GM19463 (cell line): Measurements from ENCODE around the gene EVX1.

ENCODE experiments used
- ATAC-seq: cut with Tn5 transposase; IDR thresholded peaks from one replicate; pipeline ENCODE4 v1.9.1; 2021; ENCODE audit warnings: mild to moderate bottlenecking, moderate library complexity; ENCODE audit not compliant: unreplicated experiment

Gene EVX1

GRCh38 chr7:27204851-27205322 is 37.7 kb upstream of the EVX1 start:
- no peak for ATAC-seq

GRCh38 chr7:27205325-27206280 is 37.0 kb upstream of the EVX1 start:
- no peak for ATAC-seq

- ATAC-seq, result no peak
Measured at GRCh38 chr7:27207348-27207985, 35.1 kb upstream of the EVX1 start.

GRCh38 chr7:27208998-27209397 is 33.6 kb upstream of the EVX1 start:
- no peak for ATAC-seq

- ATAC-seq, result no peak
Measured at GRCh38 chr7:27209933-27210440, 32.6 kb upstream of the EVX1 start.

- peak; percentile 47 for ATAC-seq
Measured at GRCh38 chr7:27210441-27211083, 32.0 kb upstream of the EVX1 start.

GRCh38 chr7:27211084-27211446 is 31.5 kb upstream of the EVX1 start:
- ATAC-seq, result no peak

GRCh38 chr7:27211764-27212204 is 30.8 kb upstream of the EVX1 start:
- ATAC-seq, result no peak

GRCh38 chr7:27212497-27213432 is 29.8 kb upstream of the EVX1 start:
- ATAC-seq, result no peak

GRCh38 chr7:27213433-27214238 is 29.0 kb upstream of the EVX1 start:
- no peak for ATAC-seq

- no peak for ATAC-seq
Measured at GRCh38 chr7:27214239-27214950, 28.2 kb upstream of the EVX1 start.

GRCh38 chr7:27215356-27215755 is 27.2 kb upstream of the EVX1 start:
- no peak for ATAC-seq

- no peak for ATAC-seq
Measured at GRCh38 chr7:27217951-27218350, 24.7 kb upstream of the EVX1 start.

- ATAC-seq, result no peak
Measured at GRCh38 chr7:27219821-27220220, 22.8 kb upstream of the EVX1 start.

GRCh38 chr7:27220440-27220955 is 22.1 kb upstream of the EVX1 start:
- no peak for ATAC-seq

- peak; percentile 68 for ATAC-seq
Measured at GRCh38 chr7:27221201-27221797, 21.3 kb upstream of the EVX1 start.

- no peak for ATAC-seq
Measured at GRCh38 chr7:27223941-27224575, 18.5 kb upstream of the EVX1 start.
